Measurements from ENCODE around the gene GABRB1.

DNA sequence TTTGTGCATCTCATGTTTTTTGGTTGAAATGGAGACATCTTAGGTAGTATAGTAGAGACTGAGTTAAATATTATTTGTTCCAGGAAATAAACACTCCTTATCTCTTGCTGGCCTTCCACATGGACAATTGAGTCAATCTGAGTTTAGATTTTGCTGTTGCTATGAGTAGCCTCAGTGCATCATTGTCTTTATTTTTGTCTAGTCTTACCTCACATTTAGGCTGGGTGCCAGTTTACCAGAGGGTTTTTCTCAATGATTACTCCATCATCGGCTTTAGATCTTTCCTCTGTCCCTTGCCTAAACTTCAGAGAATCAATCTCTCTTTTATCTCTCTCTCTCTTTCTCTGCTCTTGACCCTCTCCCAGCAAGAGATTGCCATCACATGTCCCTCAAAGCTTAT, 73.6 kb downstream of the GABRB1 start:
- TF ChIP-seq POLR2AphosphoS5 (IDR thresholded peaks at IDR 0.05; ENCODE audit: low read depth) (no peak), CTCF (conservative IDR thresholded peaks at IDR 0.05; ENCODE audit: low read depth in 2 of 2) (no peak)

Data from GM23338 (cell line).